SH-SY5Y (cell line): Measurements from ENCODE around the gene GASK1A.
A peak's percentile ranks its signal among the peaks of the same experiment; 100 is the strongest.

Experiments
- GATA2 ChIP-seq: IDR thresholded peaks from 2 replicates; pipeline ENCODE4 v1.6.1; 2011; ENCODE audit warnings: mild to moderate bottlenecking, low read depth, low read length
- GATA3 ChIP-seq: IDR thresholded peaks from 2 replicates; pipeline ENCODE4 v1.6.1; 2011; ENCODE audit warnings: low read depth, mild to moderate bottlenecking, low read length, moderate library complexity

GASK1A gene

GRCh38 chr3:43043793-43044192 is 64.7 kb downstream of the GASK1A start:
- TF ChIP-seq GATA3 (no peak), GATA2 (no peak)

GRCh38 chr3:43046583-43046982 is 67.5 kb downstream of the GASK1A start:
- TF ChIP-seq GATA2 (no peak), GATA3 (no peak)

DNA sequence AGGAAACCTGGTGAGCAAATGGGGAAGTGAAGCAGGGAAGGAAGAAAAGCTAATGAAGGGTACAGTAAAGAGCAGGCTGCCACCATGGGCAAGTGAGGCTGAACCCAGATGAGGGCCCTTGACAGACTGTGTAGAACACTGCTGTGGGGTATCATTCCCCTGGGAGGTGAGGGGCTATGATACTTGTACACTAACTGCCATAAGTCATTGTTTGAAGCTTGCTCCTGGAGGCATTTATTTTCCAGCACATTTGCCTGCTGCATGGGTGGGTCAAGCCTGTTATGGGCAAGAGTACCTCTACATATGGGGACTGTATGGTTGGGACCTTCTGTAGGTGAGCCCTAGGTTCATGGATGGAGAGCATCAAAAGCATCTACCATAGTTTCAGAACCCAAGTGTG is 69.4 kb downstream of the GASK1A start:
- TF ChIP-seq GATA3 (no peak), GATA2 (no peak)

GRCh38 chr3:43053291-43053690 is 74.2 kb downstream of the GASK1A start:
- TF ChIP-seq GATA3 (no peak), GATA2 (no peak)

DNA sequence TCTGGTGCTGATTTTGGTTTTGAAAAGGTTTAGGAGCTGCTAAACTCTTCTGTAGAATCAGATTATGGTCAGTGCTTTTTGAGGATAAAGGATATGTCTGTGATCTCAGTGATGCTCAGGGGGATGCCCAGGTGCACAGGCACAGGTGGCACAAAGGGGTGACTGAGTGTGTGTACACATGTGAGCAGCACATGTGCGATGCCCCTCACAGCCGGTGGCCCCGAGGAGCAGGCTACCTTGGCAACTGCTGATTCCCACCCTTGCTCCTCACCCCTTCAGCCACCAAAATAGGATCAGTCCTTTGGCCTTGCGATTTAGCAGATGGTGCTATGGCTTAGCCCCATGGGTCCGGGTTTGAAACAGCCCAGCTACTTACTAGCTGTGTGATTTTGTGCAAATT is 75.6 kb downstream of the GASK1A start:
- TF ChIP-seq GATA2 (no peak), GATA3 (no peak)

DNA sequence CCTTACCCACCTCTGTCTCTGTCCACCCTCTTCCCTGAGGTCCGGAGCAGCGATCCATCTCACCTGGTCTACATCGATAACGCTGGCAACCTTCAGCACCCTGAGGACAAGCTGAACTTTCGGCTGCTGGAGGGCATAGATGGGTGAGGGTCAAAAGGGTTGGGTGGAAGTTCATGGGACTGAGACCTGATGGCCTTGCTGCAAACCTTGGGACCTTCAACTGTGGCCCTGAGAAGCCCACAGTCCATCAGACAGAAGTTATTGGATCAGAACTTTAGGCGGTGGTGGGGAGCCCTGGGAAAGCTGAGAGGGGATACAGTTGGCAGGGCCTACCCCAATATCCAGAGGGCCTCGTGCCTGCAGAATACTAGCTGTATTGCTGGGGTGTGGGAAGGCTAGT is 76.3 kb downstream of the GASK1A start:
- TF ChIP-seq GATA2, result no peak
- TF ChIP-seq GATA3, result no peak

DNA sequence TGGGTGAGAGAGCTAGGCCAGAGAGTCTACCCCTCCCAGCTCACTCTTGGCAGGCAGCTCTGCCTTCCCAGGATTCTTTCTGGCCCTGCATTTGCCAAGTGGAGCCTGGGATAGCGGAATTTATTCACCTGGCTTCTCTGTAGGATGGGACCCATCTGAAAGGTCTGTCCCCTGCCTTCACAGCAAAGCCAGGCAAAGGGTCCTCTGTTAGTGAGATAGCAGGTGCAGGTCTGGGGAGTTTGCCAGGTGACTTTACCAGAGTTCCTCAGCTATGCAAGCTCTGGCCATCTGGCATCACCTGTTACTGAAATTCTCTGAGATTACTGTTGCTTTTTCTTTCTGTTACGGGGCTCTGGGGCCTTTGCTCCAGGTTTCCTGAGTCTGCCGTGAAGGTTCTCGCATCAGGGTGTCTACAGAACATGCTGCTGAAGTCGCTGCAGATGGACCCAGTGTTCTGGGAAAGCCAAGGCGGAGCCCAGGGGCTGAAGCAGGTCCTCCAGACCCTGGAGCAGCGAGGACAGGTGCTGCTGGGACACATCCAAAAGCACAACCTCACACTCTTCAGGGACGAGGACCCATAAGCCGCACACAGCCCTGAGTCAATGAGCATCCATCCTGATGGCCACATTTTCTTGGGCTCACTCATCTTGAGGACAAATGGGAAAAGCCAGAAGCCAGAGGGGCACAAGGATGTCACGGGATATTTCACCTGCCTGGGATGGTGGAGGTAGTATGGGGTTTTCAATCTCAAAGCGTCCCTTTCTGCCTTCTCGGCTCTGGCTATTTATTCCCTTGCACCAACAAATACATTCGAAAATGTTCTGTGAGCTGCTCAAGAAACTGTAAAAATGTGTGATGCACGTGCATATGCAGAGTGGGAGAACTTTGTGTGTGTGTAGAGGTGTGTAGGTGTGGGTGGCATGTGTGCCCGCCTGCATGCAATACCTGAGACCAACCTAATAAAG is 77.0 kb downstream of the GASK1A start:
- TF ChIP-seq GATA2, result no peak
- no peak for TF ChIP-seq GATA3

DNA sequence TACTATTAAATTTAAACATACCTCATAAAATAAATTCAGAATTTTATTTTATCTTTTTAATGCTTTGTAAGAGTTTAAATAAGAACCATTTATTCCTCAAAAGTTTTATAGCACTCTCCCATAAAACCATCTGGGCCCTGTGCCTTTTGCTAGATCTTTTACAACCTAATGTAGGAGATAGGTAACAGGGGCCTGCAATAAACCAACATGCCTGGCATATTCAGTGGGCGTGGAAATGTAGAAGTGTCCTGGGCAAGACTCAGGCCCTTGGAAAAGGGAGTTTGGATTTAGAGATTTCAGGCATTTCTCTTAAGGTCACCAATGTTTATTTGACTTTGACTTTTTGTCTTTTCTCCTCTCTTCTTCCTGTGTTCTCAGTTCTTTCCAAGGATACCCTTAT is 80.3 kb downstream of the GASK1A start:
- TF ChIP-seq GATA2, result no peak
- TF ChIP-seq GATA3, result no peak

DNA sequence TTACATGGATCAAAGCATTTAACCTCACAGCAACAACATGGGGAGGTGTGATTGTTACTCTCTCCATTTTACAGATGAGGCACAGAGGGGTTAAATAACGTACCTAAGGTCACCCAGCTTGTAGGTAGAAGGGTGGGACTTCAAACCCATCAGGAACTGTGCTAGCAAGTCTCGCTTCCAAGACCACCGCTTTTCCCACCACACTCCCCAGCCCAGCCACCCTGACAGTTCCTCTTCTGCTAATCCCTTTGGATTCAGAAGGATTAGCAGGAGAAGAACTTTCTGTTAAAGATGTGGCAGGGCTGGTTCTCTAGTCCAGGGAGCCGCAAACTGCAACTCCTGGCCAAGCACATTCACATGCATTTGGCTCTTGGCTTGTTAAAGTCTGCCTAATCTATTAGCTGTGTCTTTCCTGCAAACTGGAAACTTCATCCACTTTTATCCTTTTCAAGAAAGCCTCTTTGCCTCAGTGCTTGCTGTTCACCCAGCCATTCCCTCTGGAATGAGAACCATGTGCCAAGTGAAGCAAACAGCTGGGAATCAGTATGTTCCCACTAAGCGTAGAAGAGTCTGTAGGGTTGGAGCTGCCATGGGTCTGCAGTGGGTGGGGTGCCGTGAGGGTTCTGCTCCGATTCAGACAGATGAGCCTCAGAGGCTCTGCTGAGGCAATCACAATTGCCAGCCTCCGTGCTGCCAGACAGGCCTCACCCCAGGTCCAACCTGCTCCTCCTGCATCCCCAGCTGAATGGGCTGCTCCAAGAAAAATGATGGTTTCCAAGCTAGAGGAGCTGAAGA is 82.2 kb downstream of the GASK1A start:
- no peak for TF ChIP-seq GATA2
- no peak for TF ChIP-seq GATA3

GRCh38 chr3:43062040-43062563 is 83.0 kb downstream of the GASK1A start:
- TF ChIP-seq GATA3 (peak; percentile 87), GATA2 (peak; percentile 94)

DNA sequence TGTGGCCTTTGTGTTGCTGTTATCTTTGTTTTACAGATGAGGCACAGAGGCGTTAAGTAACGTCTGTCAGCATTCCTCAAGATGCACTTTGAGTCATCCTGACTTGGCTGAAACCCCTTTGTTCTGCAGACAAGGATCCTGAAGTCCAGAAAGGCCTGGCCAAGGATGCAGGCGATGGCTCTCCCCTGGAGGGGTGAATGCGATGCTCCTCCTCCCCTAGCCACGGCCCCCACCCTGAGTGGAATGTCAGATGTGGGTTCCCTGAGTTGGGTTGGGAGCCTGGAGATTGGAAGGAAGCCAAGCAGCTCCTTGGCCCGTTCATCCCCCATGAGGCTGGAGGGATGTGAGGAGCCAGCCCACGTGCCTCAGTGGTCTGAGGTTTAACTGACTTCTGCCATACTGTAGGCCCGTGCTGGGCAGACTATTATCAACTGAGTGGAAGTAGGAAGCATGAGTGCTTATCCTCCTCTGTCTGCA is 83.5 kb downstream of the GASK1A start:
- TF ChIP-seq GATA3 (no peak), GATA2 (no peak)

DNA sequence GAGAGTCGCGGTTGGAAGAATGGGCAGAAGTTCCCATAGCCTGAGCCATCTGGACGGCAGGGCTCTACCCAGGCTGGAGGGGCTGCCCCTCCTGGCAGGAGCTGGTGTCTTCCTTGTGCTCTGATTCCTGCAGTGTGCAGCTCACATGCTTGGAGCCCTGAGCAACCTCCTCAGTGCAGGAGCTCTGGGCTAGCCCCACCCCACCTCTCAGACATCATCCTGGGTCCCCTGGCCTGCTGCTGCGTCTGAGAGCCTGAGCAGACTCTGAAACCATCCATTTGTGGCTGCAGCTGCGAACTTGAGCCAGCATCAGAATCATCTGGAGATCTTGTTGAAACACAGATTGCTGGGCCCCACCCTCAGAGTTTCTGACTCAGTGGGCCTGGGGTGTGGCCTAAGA is 84.0 kb downstream of the GASK1A start:
- TF ChIP-seq GATA2 (no peak), GATA3 (no peak)

GRCh38 chr3:43071313-43071893 is 92.3 kb downstream of the GASK1A start:
- no peak for TF ChIP-seq GATA3
- TF ChIP-seq GATA2, result no peak

DNA sequence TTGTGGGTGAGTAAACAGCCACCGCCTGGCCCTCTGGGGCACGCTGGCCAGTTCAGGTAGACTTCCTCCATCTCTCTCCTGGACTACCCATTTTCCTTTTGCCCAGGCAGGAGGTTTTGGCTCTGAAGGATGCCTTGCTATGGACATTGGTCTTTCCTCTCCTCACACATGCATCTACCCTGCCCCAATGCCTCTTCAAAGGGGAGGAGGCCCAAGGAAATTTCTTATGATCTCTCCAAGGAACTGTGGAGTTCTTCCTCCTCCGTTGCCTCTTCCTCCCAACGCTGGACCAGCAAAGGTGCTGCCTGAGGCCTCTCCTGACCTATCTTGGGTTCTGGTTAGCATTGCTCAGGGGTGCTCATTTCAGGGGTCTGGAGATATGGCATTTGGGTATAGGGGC is 93.2 kb downstream of the GASK1A start:
- TF ChIP-seq GATA3, result no peak
